Choroid plexus epithelial cell (primary cell): ENCODE data around the gene SECISBP2.

Experiments used
- DNase-seq: peaks from one replicate; pipeline ENCODE4 v3.0.0-alpha.2; 2010; ENCODE audit warnings: low read depth
- H3K4me3 ChIP-seq: 2 replicates; pipeline ENCODE4 v1.5.1; 2011; ENCODE audit warnings: low read depth, mild to moderate bottlenecking, control low read depth, low read length, moderate library complexity
- CTCF ChIP-seq: conservative IDR thresholded peaks from 2 replicates; pipeline ENCODE4 v1.5.1; 2011; ENCODE audit warnings: low read depth, mild to moderate bottlenecking, control low read depth, inconsistent platforms, low read length, moderate library complexity

SECISBP2 gene

GRCh38 chr9:89386797-89387196 lies 68.5 kb downstream of the SECISBP2 start:
- H3K4me3 ChIP-seq: no peak overlapping the region
- no peak for TF ChIP-seq CTCF
- no peak for DNase-seq

- TF ChIP-seq CTCF: no peak
- DNase-seq: no peak
- H3K4me3 ChIP-seq: no peak overlapping the region
These were observed 69.0 kb downstream of the SECISBP2 start for GRCh38 chr9:89387197-89387849.

GRCh38 chr9:89388084-89388867 lies 70.0 kb downstream of the SECISBP2 start:
- TF ChIP-seq CTCF: no peak
- H3K4me3 ChIP-seq: no peak overlapping the region
- DNase-seq: peak; percentile 95

DNA sequence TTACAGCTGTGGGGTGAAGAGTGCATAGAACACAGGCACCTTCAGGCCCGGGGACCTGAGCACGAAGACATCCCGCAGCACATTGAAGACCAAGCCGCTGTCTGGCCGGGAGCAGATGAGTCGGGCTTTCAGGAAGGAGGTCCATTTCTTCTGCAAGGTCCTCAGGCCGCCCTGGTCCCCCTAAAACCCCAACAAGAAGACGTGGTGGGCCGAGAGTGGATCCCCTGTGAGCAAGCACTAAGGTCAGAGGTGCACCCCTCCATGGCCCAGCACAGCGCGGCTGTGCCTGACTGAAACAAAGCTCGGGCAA lies 70.5 kb downstream of the SECISBP2 start:
- no peak for TF ChIP-seq CTCF
- no peak overlapping the region for H3K4me3 ChIP-seq
- DNase-seq: no peak

DNA sequence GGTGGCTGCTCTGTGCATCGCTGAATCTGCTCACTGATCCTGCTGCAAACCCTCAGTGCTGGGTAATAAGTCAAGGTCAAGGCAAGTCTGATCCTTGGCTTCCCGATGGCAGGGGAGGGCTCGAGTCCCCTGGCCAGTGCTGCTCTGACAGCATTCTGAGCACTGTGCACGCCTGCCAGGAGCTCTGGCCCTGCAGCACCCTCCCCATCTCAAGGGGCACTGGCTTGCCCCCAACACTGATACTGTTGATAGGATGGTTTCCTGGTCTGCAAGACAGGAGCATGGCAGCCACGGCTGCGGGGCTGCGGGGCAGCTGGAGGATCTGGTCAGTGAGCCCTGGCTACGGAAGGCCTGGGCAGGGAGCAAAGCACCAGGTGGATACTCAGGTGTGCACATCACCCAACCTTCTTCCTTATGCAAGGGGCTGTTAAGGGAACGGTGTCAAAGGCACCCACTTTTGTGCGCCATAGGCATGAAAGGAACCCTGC lies 71.8 kb downstream of the SECISBP2 start:
- no peak for DNase-seq
- no peak for TF ChIP-seq CTCF
- H3K4me3 ChIP-seq: no peak overlapping the region

- TF ChIP-seq CTCF: no peak
- no peak overlapping the region for H3K4me3 ChIP-seq
- no peak for DNase-seq
These were observed 72.3 kb downstream of the SECISBP2 start for GRCh38 chr9:89390578-89391116.
